AG04450 (cell line): ENCODE results near the gene DET1. TPM values are rescaled to one million over a fixed set of nuclear protein-coding genes. Genes with fewer than 3 reads are reported as not detected.

ENCODE experiments used
- CTCF ChIA-PET: fragments of 300-600, 350-600 bp; formaldehyde crosslinking; extraction: SDS; loops from one replicate; lab custom pipeline; 2022; ENCODE audit warnings: antibody characterized with exemption, inconsistent platforms; lab: Charles Lee
- POLR2A ChIA-PET: fragments of 350-600 bp; formaldehyde crosslinking; extraction: SDS; loops from one replicate; lab custom pipeline; 2021; ENCODE audit warnings: antibody characterized with exemption, inconsistent platforms; lab: Yijun Ruan, JAX
- DNase-seq: peaks from one replicate; pipeline ENCODE4 v3.0.0-alpha.2; 2011; ENCODE audit warnings: low read depth, low spot score
- H3K27ac ChIP-seq: one replicate; pipeline ENCODE4 v1.5.1; 2012; ENCODE audit warnings: low read depth, low read length, control low read depth
- H3K27me3 ChIP-seq: one replicate; pipeline ENCODE4 v1.6.0; 2012; ENCODE audit warnings: low read length; ENCODE audit not compliant: control insufficient read depth, insufficient read depth
- H3K4me3 ChIP-seq: 2 replicates; pipeline ENCODE4 v1.5.1; 2011; ENCODE audit warnings: mild to moderate bottlenecking, low read depth, low read length, control low read depth
- H3K9me3 ChIP-seq: 2 replicates; pipeline ENCODE4 v1.5.1; 2012; ENCODE audit warnings: low read length; ENCODE audit not compliant: control insufficient read depth, insufficient read depth
- CTCF ChIP-seq: IDR thresholded peaks from 2 replicates; pipeline ENCODE4 v1.5.1; 2011; ENCODE audit warnings: low read depth, low read length, control low read depth, inconsistent platforms
- polyA plus RNA-seq: library from polyadenylated mRNA; depleted of rRNA; stranded (reverse); fragments of >200 nt; gene quantifications from 2 replicates; pipeline ENCODE4 v1.2.3, GENCODE V29; 2011

The DET1 gene
- polyA plus RNA-seq, 1 experiment: 7.3 TPM

- DNase-seq: no peak
- Histone ChIP-seq H3K27me3 (no peaks in the 10 kb centered on the region), H3K4me3 (no peak overlapping the region), H3K27ac (no peak overlapping the region), H3K9me3 (no peaks in the 10 kb centered on the region)
- ChIA-PET CTCF (no interaction called here), POLR2A (no interaction called here)
- TF ChIP-seq CTCF: no peak
These were observed 37.2 kb downstream of the DET1 start for GRCh38 chr15:88509321-88509720.

- no peak for DNase-seq
- TF ChIP-seq CTCF: no peak
- Histone ChIP-seq H3K27ac (no peak overlapping the region), H3K9me3 (no peaks in the 10 kb centered on the region), H3K4me3 (no peak overlapping the region), H3K27me3 (no peaks in the 10 kb centered on the region)
- ChIA-PET CTCF (interaction anchor here (0.5 kb wide), 1 partner anchor 449 kb away, joined by 4 read pairs; no protein-coding TSS in a partner anchor), POLR2A (no interaction called here)
These were observed 39.9 kb downstream of the DET1 start for GRCh38 chr15:88506628-88507027.

- Histone ChIP-seq H3K4me3 (no peak overlapping the region), H3K9me3 (no peaks in the 10 kb centered on the region), H3K27ac (no peak overlapping the region), H3K27me3 (no peaks in the 10 kb centered on the region)
- POLR2A ChIA-PET: no interaction called here
- TF ChIP-seq CTCF: no peak
- CTCF ChIA-PET: no interaction called here
- no peak for DNase-seq
These were observed 40.8 kb downstream of the DET1 start for GRCh38 chr15:88505721-88506120.

GRCh38 chr15:88504445-88504844 lies 42.0 kb downstream of the DET1 start:
- Histone ChIP-seq H3K27ac (no peak overlapping the region), H3K9me3 (no peaks in the 10 kb centered on the region), H3K4me3 (no peak overlapping the region), H3K27me3 (no peaks in the 10 kb centered on the region)
- POLR2A ChIA-PET: no interaction called here
- no peak for DNase-seq
- CTCF ChIA-PET: interaction anchor here (1.1 kb wide), 1 partner anchor 8 kb away, joined by 3 read pairs; no protein-coding TSS in a partner anchor
- TF ChIP-seq CTCF: no peak

GRCh38 chr15:88498996-88499395 lies 47.5 kb downstream of the DET1 start:
- Histone ChIP-seq H3K27me3 (no peaks in the 10 kb centered on the region), H3K9me3 (no peaks in the 10 kb centered on the region), H3K4me3 (no peak overlapping the region), H3K27ac (no peak overlapping the region)
- DNase-seq: no peak
- no peak for TF ChIP-seq CTCF
- POLR2A ChIA-PET: no interaction called here
- CTCF ChIA-PET: no interaction called here
